Caco-2 (cell line): Measurements from ENCODE around the gene SLC6A17. TPM values are rescaled to one million over a fixed set of nuclear protein-coding genes. Genes with fewer than 3 reads are reported as not detected.

ENCODE experiments used
- BruUV-seq: library from RNA; stranded (reverse); fragments of 400-500 nt; replicated peaks from 2 replicates; lab custom pipeline; 2021; lab: Mats Ljungman, UMichigan
- CTCF ChIA-PET: fragments of 300-600 bp; sonication (Branson Sonifier 250); formaldehyde crosslinking; loops from one replicate; lab custom pipeline; 2022; ENCODE audit warnings: antibody characterized with exemption; lab: Charles Lee
- POLR2A ChIA-PET: fragments of 300-600 bp; sonication (Branson Sonifier 250); formaldehyde crosslinking; loops from one replicate; lab custom pipeline; 2022; ENCODE audit warnings: antibody characterized with exemption; lab: Charles Lee
- DNase-seq, 2 experiments: peaks; one replicate each; pipeline versions ENCODE4 v3.0.0 to v3.0.0-alpha.2; 2020 to 2022
- H3K27me3 ChIP-seq: replicated peaks from 2 replicates; pipeline ENCODE4 v1.6.0; 2011; ENCODE audit warnings: low read length; ENCODE audit not compliant: control insufficient read depth, insufficient read depth
- H3K36me3 ChIP-seq: 2 replicates; pipeline ENCODE4 v1.5.1; 2011; ENCODE audit warnings: low read length; ENCODE audit not compliant: control insufficient read depth, insufficient read depth
- H3K4me1 ChIP-seq: fragments of 250-450 bp; sonication (Bioruptor Pico); 2 replicates; pipeline ENCODE4 v1.5.1; 2020; ENCODE audit warnings: mild to moderate bottlenecking
- H3K4me3 ChIP-seq: 2 replicates; pipeline ENCODE4 v1.5.1; 2011; ENCODE audit warnings: low read depth, mild to moderate bottlenecking, control low read depth, low read length
- H3K9me3 ChIP-seq: fragments of 250-450 bp; sonication (Bioruptor Pico); 2 replicates; pipeline ENCODE4 v1.5.1; 2020; ENCODE audit warnings: mild to moderate bottlenecking, moderate library complexity
- H3K27ac Mint-ChIP-seq: one replicate; pipeline ENCODE4 v1.8.0; 2022; ENCODE audit warnings: mixed read lengths; ENCODE audit not compliant: unreplicated experiment
- H3K27me3 Mint-ChIP-seq: one replicate; pipeline ENCODE4 v1.8.0; 2022; ENCODE audit warnings: mixed read lengths; ENCODE audit not compliant: insufficient read depth, unreplicated experiment
- H3K36me3 Mint-ChIP-seq: one replicate; pipeline ENCODE4 v1.8.0; 2022; ENCODE audit warnings: mild to moderate bottlenecking, mixed read lengths; ENCODE audit not compliant: insufficient read depth, unreplicated experiment
- H3K4me1 Mint-ChIP-seq: one replicate; pipeline ENCODE4 v1.8.0; 2022; ENCODE audit warnings: low read depth, mixed read lengths; ENCODE audit not compliant: unreplicated experiment
- H3K4me3 Mint-ChIP-seq: one replicate; pipeline ENCODE4 v1.8.0; 2022; ENCODE audit warnings: mild to moderate bottlenecking, moderate library complexity, mixed read lengths; ENCODE audit not compliant: unreplicated experiment
- H3K9me3 Mint-ChIP-seq: one replicate; pipeline ENCODE4 v1.8.0; 2022; ENCODE audit warnings: mixed read lengths; ENCODE audit not compliant: unreplicated experiment
- CTCF ChIP-seq, 2 experiments: fragments of 200-600 bp in 1 of 2; IDR thresholded peaks; 1 replicate in 1 of 2; 2 replicates in 1 of 2; pipeline versions ENCODE4 v1.5.1 to v1.8.0; 2011 to 2022; ENCODE audit warnings: antibody characterized with exemption in 1 of 2, control low read depth in 1 of 2, inconsistent platforms in 1 of 2, low read depth in 1 of 2, low read length in 1 of 2, mild to moderate bottlenecking in 1 of 2, moderate library complexity in 1 of 2; ENCODE audit not compliant: insufficient read depth in 1 of 2, severe bottlenecking in 1 of 2, unreplicated experiment in 1 of 2
- intact Hi-C: fragments of 100-400 bp; cut with micrococcal nuclease; formaldehyde crosslinking; loops from one replicate; pipeline ENCODE4 v1.10.0; 2022; ENCODE audit not compliant: unreplicated experiment
- total RNA-seq: library from RNA; stranded (reverse); gene quantifications from 2 replicates; pipeline ENCODE4 v1.2.3, GENCODE V29; 2022

The SLC6A17 gene
- total RNA-seq, 1 experiment from 2014 or later, result not detected

GRCh38 chr1:110233861-110234260 lies 83.6 kb downstream of the SLC6A17 start:
- no peaks in the 10 kb centered on the region for H3K27me3 Mint-ChIP-seq
- CTCF ChIA-PET, result no interaction called here
- TF ChIP-seq CTCF (IDR thresholded peaks at IDR 0.05; ENCODE audit: insufficient read depth in 1 of 2, low read depth in 1 of 2, low read length in 1 of 2, severe bottlenecking in 1 of 2, unreplicated experiment in 1 of 2), result no peak
- Histone ChIP-seq H3K36me3 (no peaks in the 10 kb centered on the region), H3K27me3 (no peaks in the 10 kb centered on the region), H3K4me1 (peaks cover 7% of the 10 kb centered on the region; the same call in 1 of the 2 replicates), H3K9me3 (no peaks in the 10 kb centered on the region), H3K4me3 (no peak overlapping the region)
- no TSS peak for BruUV-seq
- no peak for DNase-seq
- H3K9me3 Mint-ChIP-seq, result no peaks in the 10 kb centered on the region
- H3K36me3 Mint-ChIP-seq, result no peaks in the 10 kb centered on the region
- no peak overlapping the region for H3K27ac Mint-ChIP-seq
- H3K4me3 Mint-ChIP-seq, result no peak overlapping the region
- intact Hi-C loops, result no loop called here
- H3K4me1 Mint-ChIP-seq, result no peaks in the 10 kb centered on the region
- POLR2A ChIA-PET, result no interaction called here

GRCh38 chr1:110234691-110235090 lies 84.4 kb downstream of the SLC6A17 start:
- no peak overlapping the region for H3K27ac Mint-ChIP-seq
- no TSS peak for BruUV-seq
- no peaks in the 10 kb centered on the region for H3K27me3 Mint-ChIP-seq
- H3K9me3 ChIP-seq, result no peaks in the 10 kb centered on the region
- peaks cover 7% of the 10 kb centered on the region; the same call in 1 of the 2 replicates for H3K4me1 ChIP-seq
- H3K27me3 ChIP-seq, result no peaks in the 10 kb centered on the region
- H3K4me3 Mint-ChIP-seq, result no peak overlapping the region
- CTCF ChIA-PET, result no interaction called here
- no peaks in the 10 kb centered on the region for H3K4me1 Mint-ChIP-seq
- POLR2A ChIA-PET, result no interaction called here
- H3K9me3 Mint-ChIP-seq, result no peaks in the 10 kb centered on the region
- H3K36me3 Mint-ChIP-seq, result no peaks in the 10 kb centered on the region
- H3K36me3 ChIP-seq, result no peaks in the 10 kb centered on the region
- H3K4me3 ChIP-seq, result no peak overlapping the region
- intact Hi-C loops, result no loop called here
- TF ChIP-seq CTCF (IDR thresholded peaks at IDR 0.05; ENCODE audit: insufficient read depth in 1 of 2, low read depth in 1 of 2, low read length in 1 of 2, severe bottlenecking in 1 of 2, unreplicated experiment in 1 of 2), result no peak
- DNase-seq, result no peak

- no peak overlapping the region for H3K4me3 Mint-ChIP-seq
- DNase-seq, result no peak
These were observed 85.0 kb downstream of the SLC6A17 start for GRCh38 chr1:110235181-110235833.

More at GRCh38 chr1:110235181-110235833, 85.0 kb downstream of the SLC6A17 start:
- Mint-ChIP-seq H3K36me3 (no peaks in the 10 kb centered on the region), H3K27ac (no peak overlapping the region), H3K9me3 (no peaks in the 10 kb centered on the region), H3K4me1 (no peaks in the 10 kb centered on the region), H3K27me3 (no peaks in the 10 kb centered on the region)
- intact Hi-C loops, result no loop called here
- Histone ChIP-seq H3K9me3 (no peaks in the 10 kb centered on the region), H3K4me3 (no peak overlapping the region), H3K4me1 (peaks cover 7% of the 10 kb centered on the region; the same call in 1 of the 2 replicates), H3K27me3 (no peaks in the 10 kb centered on the region), H3K36me3 (no peaks in the 10 kb centered on the region)
- no peak for TF ChIP-seq CTCF (IDR thresholded peaks at IDR 0.05; ENCODE audit: insufficient read depth in 1 of 2, low read depth in 1 of 2, low read length in 1 of 2, severe bottlenecking in 1 of 2, unreplicated experiment in 1 of 2)
- BruUV-seq, result no TSS peak
- CTCF ChIA-PET, result no interaction called here
- POLR2A ChIA-PET, result no interaction called here
